ENCODE results near the gene CDKN1C. TPM values are rescaled to one million over a fixed set of nuclear protein-coding genes. Genes with fewer than 3 reads are reported as not detected.

The CDKN1C gene
- total RNA-seq, 1 experiment from 2014 or later: not detected

DNA sequence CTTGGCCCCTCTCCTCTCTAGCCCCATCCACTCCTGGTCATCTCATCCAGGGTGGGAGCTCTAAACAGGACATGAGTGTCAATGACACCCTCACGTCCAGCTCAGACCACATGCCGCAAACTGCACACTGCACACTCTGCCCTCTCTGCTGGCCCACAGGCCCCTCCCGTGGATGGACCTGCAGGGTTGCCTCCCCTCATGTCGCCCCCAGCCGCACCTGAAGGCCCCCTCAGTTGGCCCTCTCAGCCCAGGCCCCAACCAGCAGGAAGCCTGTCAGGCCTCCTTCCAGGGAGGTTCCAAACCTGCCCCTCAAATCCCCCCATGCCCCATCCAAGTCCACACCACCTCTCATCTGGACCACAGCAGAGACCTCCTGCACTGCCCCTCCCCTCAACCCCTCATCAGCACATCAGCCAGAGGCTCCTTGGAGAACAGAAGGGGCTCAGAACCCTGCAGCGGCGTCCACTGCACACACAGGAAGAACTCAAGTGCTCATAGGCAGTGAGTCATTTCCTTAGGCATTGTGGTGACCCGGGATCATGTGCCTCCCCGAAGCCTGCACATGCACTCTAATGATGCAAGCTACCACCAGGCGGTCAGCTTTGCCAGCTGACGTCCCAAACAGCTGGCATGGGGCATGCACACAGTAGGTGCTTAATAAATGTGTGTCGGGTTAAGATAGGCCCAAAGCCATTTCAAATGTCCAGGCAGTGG is 12.9 kb upstream of the CDKN1C start:
- Histone ChIP-seq H4K20me1 (ENCODE audit: insufficient read depth, low read depth, low read length) (no peaks in the 10 kb centered on the region), H3K79me2 (ENCODE audit: low read length) (no peaks in the 10 kb centered on the region), H3K36me3 (ENCODE audit: insufficient read depth, low read length) (no peaks in the 10 kb centered on the region), H3K4me3 (ENCODE audit: low read length) (no peak overlapping the region), H3K9me3 (ENCODE audit: low read length) (no peaks in the 10 kb centered on the region), H3K27ac (ENCODE audit: low read length) (no peak overlapping the region), H3K9ac (ENCODE audit: low read length) (no peak overlapping the region), H3K4me2 (ENCODE audit: low read depth, low read length, poor library complexity, severe bottlenecking) (no peak overlapping the region), H3K27me3 (ENCODE audit: low read length) (no peaks in the 10 kb centered on the region), H2AFZ (ENCODE audit: low read length) (no peak overlapping the region), H3K9me2 (replicated peaks; ENCODE audit: insufficient read depth, low read length) (no peaks in the 10 kb centered on the region), H3K4me1 (ENCODE audit: low read length) (peaks cover 18% of the 10 kb centered on the region)
- no peak for DNase-seq

DNA sequence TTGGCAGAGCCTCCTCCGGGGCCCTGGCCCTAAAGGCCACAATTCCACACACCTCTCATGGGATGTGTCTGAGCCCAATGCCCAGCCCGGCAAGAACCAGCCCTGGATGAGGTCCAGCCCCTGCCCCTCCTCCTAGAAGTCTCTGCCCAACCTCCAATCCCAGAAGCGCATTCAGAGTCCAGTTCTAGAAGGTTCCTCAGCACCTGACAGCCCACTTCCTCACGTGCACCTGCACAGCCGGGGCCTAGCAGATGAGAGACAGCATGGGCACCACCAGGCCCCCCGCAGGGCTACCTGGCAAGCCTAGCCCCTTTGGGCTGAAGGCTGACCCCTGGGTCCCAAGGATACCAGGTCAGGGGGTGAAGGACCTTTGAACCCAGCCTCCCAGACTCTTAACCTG is 11.5 kb upstream of the CDKN1C start:
- Histone ChIP-seq H3K9me3 (ENCODE audit: low read length) (no peaks in the 10 kb centered on the region), H3K4me1 (ENCODE audit: low read length) (peaks cover 10% of the 10 kb centered on the region), H4K20me1 (ENCODE audit: insufficient read depth, low read depth, low read length) (no peaks in the 10 kb centered on the region), H3K27ac (ENCODE audit: low read length) (no peak overlapping the region), H2AFZ (ENCODE audit: low read length) (no peak overlapping the region), H3K4me3 (ENCODE audit: low read length) (no peak overlapping the region), H3K9me2 (replicated peaks; ENCODE audit: insufficient read depth, low read length) (no peaks in the 10 kb centered on the region), H3K36me3 (ENCODE audit: insufficient read depth, low read length) (no peaks in the 10 kb centered on the region), H3K27me3 (ENCODE audit: low read length) (no peaks in the 10 kb centered on the region), H3K4me2 (ENCODE audit: low read depth, low read length, poor library complexity, severe bottlenecking) (no peak overlapping the region), H3K9ac (ENCODE audit: low read length) (no peak overlapping the region), H3K79me2 (ENCODE audit: low read length) (no peaks in the 10 kb centered on the region)
- no peak for DNase-seq

DNA sequence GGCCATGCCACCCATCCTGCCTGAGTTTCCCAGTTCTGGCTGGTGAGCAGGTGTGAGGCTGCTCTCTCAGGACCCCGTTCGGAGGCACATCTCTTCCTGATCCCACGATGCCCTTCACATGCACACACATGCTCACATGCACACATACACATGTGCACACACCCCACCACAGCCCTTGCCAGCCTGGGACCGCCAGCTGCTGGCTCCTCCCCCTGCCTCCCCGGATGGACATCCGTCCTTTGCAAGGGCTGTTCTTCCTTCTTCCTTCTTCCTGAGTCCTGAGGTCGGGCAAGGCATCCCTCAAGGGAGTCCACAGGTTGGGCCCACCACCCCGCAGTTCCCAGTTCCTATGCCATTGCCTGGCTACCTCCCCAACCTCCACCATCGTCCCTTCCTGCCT is 10.5 kb upstream of the CDKN1C start:
- Histone ChIP-seq H3K27me3 (ENCODE audit: low read length) (no peaks in the 10 kb centered on the region), H3K79me2 (ENCODE audit: low read length) (no peaks in the 10 kb centered on the region), H2AFZ (ENCODE audit: low read length) (no peak overlapping the region), H3K4me2 (ENCODE audit: low read depth, low read length, poor library complexity, severe bottlenecking) (no peak overlapping the region), H3K4me1 (ENCODE audit: low read length) (peaks cover 3% of the 10 kb centered on the region; the same call in 1 of the 2 replicates), H3K36me3 (ENCODE audit: insufficient read depth, low read length) (no peaks in the 10 kb centered on the region), H3K4me3 (ENCODE audit: low read length) (no peak overlapping the region), H3K27ac (ENCODE audit: low read length) (no peak overlapping the region), H3K9me2 (replicated peaks; ENCODE audit: insufficient read depth, low read length) (no peaks in the 10 kb centered on the region), H3K9ac (ENCODE audit: low read length) (no peak overlapping the region), H3K9me3 (ENCODE audit: low read length) (no peaks in the 10 kb centered on the region), H4K20me1 (ENCODE audit: insufficient read depth, low read depth, low read length) (no peaks in the 10 kb centered on the region)
- DNase-seq: no peak

DNA sequence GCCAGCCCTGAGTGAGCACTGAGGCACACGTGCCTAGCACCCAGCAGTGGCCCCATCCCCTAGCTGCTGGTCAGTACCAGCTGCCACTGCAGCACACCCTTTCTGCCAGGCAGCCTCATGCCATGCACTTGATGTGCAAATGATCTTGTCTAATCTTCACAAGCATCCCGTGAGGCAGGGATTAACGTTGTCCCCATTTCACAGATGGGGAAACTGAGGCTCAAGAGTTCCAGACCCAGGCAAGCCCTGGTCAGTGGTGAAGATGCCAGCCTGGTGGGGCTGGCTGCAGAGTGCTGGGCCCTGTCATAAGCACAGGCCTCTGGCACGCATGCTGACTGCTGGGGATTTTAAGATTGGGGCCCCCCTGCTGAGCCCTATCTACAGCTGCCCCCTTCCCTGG is 8.4 kb upstream of the CDKN1C start:
- Histone ChIP-seq H3K27ac (ENCODE audit: low read length) (no peak overlapping the region), H3K9me2 (replicated peaks; ENCODE audit: insufficient read depth, low read length) (no peaks in the 10 kb centered on the region), H4K20me1 (ENCODE audit: insufficient read depth, low read depth, low read length) (no peaks in the 10 kb centered on the region), H3K4me2 (ENCODE audit: low read depth, low read length, poor library complexity, severe bottlenecking) (no peak overlapping the region), H3K36me3 (ENCODE audit: insufficient read depth, low read length) (no peaks in the 10 kb centered on the region), H3K4me3 (ENCODE audit: low read length) (no peak overlapping the region), H3K9me3 (ENCODE audit: low read length) (no peaks in the 10 kb centered on the region), H3K27me3 (ENCODE audit: low read length) (no peaks in the 10 kb centered on the region), H2AFZ (ENCODE audit: low read length) (no peak overlapping the region), H3K4me1 (ENCODE audit: low read length) (peaks cover 3% of the 10 kb centered on the region; the same call in 1 of the 2 replicates), H3K9ac (ENCODE audit: low read length) (no peak overlapping the region), H3K79me2 (ENCODE audit: low read length) (no peaks in the 10 kb centered on the region)
- DNase-seq: no peak

DNA sequence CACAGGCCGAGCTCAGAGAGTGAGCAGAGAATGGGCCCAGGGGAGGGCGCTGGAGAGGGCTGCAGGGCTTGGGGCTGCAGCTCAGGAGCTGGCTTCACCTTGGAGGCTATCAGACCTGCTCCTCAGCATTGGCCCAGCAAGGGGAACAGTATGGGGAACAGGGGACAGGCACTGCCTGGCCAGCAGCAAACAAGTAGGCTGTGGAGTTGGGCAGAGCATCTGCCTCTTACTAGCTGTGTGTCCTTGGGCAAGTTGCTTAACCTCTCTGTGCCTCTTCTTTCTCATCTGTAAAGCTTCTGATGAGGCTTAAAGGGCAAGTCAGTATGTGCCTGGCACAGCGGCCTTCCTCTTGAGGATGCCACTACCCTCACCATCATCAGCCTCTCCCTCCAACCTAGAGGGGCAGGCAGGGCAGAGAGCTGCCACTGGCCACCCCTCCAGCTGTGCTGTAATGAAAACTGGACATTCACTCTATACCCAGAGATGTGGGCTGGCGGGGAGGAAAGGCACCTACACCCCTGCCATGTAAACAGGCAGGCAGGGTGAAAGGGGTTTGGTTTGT is 7.5 kb upstream of the CDKN1C start:
- Histone ChIP-seq H3K79me2 (ENCODE audit: low read length) (no peaks in the 10 kb centered on the region), H3K9me3 (ENCODE audit: low read length) (no peaks in the 10 kb centered on the region), H3K9ac (ENCODE audit: low read length) (peak overlapping the region; percentile 34; the same call in 1 of the 2 replicates), H3K4me3 (ENCODE audit: low read length) (no peak overlapping the region; the same call in 1 of the 2 replicates), H3K4me1 (ENCODE audit: low read length) (peaks cover 3% of the 10 kb centered on the region; the same call in 1 of the 2 replicates), H3K27ac (ENCODE audit: low read length) (no peak overlapping the region), H3K27me3 (ENCODE audit: low read length) (no peaks in the 10 kb centered on the region), H2AFZ (ENCODE audit: low read length) (no peak overlapping the region), H3K36me3 (ENCODE audit: insufficient read depth, low read length) (no peaks in the 10 kb centered on the region), H4K20me1 (ENCODE audit: insufficient read depth, low read depth, low read length) (no peaks in the 10 kb centered on the region), H3K4me2 (ENCODE audit: low read depth, low read length, poor library complexity, severe bottlenecking) (no peak overlapping the region), H3K9me2 (replicated peaks; ENCODE audit: insufficient read depth, low read length) (no peaks in the 10 kb centered on the region)
- DNase-seq: peak; percentile 67

DNA sequence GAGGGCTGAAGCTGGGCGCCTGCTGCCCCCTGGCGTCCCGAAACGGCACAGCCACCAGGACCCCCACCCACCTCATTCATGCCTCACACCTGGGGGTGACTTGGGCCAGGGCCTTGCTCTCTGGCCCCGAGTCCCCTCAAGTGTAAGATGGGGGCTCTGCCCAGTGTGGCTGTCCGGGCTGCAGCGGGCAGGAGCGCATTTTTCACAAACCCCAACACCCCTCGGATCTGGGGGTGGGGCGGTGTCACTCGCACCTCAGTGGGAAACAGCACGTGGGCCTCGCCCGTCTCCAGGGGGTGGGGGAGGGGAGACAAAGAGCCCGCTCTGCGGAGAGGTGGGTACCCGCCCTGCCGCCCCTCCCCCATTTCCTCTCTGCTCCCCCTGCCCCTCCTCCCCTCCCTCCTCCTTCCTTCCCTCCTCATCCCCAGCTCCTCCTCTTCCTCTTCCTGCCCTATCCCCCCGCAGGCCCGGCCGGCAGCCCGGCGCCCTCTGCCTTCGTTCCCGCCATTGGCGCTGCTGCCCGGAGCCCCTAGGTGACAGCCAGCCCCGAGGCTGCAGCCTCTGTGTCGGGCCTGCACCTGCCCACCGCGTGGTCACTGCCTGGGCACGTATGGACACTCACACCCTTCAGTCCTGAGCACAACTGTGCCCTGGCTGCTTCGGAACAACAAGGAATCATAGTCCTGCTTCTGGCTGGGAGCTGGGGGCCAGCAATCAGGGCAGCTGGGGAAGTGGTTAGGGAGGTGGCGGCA is 6.8 kb upstream of the CDKN1C start:
- no peak overlapping the region for H2AFZ ChIP-seq (ENCODE audit: low read length)
- H4K20me1 ChIP-seq (ENCODE audit: insufficient read depth, low read depth, low read length): no peaks in the 10 kb centered on the region
- H3K27ac ChIP-seq (ENCODE audit: low read length): no peak overlapping the region
- no peaks in the 10 kb centered on the region for H3K36me3 ChIP-seq (ENCODE audit: insufficient read depth, low read length)
- H3K4me1 ChIP-seq (ENCODE audit: low read length): peaks cover 3% of the 10 kb centered on the region; the same call in 1 of the 2 replicates
- peak overlapping the region; percentile 34; the same call in 1 of the 2 replicates for H3K4me3 ChIP-seq (ENCODE audit: low read length)
- no peaks in the 10 kb centered on the region for H3K27me3 ChIP-seq (ENCODE audit: low read length)
- DNase-seq: peak; percentile 76
- no peaks in the 10 kb centered on the region for H3K9me2 ChIP-seq (replicated peaks; ENCODE audit: insufficient read depth, low read length)
- H3K9ac ChIP-seq (ENCODE audit: low read length): peak overlapping the region; percentile 34; the same call in 1 of the 2 replicates
- no peaks in the 10 kb centered on the region for H3K79me2 ChIP-seq (ENCODE audit: low read length)
- H3K4me2 ChIP-seq (ENCODE audit: low read depth, low read length, poor library complexity, severe bottlenecking): peak overlapping the region; percentile 40
- no peaks in the 10 kb centered on the region for H3K9me3 ChIP-seq (ENCODE audit: low read length)

DNA sequence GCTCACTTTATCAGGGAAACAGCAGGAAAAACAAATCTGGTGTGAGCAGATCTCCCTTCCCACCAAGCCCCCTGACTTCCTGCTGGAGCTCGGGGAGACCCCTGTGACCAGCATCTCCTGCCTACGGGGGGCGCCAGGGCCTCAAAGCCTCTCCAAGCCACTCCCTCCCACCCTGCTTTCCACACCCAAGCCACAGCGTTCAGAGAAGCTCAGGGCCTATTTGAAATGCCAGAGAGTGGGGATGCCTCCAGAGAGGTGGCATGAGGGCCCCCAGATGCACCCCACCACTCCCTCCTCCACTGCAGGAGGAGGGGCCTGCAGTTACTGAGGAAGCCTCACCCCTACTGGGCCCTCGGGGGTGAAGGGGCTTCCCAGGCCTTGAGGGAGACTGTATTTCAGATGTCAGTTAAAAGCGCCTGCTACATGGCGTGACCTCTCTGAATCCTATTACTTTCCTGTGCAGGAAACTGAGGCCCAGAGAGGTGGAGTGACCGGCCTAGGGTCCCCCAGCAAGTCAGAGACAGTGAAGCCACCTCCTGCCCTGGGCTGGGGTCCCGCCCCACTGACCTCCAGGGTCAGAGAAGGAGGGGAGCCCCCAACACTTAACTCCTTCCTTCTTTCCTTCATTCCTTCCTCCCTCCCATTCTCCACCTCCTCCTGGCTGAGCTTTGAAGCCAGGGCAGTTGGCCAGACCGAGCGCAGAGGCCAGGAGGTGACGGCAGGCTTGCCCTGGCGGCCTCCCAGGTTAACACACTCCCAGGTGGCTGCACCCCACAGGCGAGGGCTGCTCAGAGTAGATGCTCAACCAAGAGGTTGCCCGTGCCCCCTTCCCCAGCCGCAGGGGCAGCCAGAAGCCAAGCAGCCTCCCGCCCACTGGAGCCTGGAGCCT is 6.0 kb upstream of the CDKN1C start:
- no peak for DNase-seq
- H3K9ac ChIP-seq (ENCODE audit: low read length): no peak overlapping the region

More for the DNA sequence above, 6.0 kb upstream of the CDKN1C start:
- peaks cover 3% of the 10 kb centered on the region; the same call in 1 of the 2 replicates for H3K4me1 ChIP-seq (ENCODE audit: low read length)
- H3K4me2 ChIP-seq (ENCODE audit: low read depth, low read length, poor library complexity, severe bottlenecking): no peak overlapping the region
- no peak overlapping the region for H3K4me3 ChIP-seq (ENCODE audit: low read length)
- no peak overlapping the region for H2AFZ ChIP-seq (ENCODE audit: low read length)
- H3K36me3 ChIP-seq (ENCODE audit: insufficient read depth, low read length): no peaks in the 10 kb centered on the region
- H3K9me3 ChIP-seq (ENCODE audit: low read length): no peaks in the 10 kb centered on the region
- H3K79me2 ChIP-seq (ENCODE audit: low read length): no peaks in the 10 kb centered on the region
- no peak overlapping the region for H3K27ac ChIP-seq (ENCODE audit: low read length)
- H4K20me1 ChIP-seq (ENCODE audit: insufficient read depth, low read depth, low read length): no peaks in the 10 kb centered on the region
- H3K9me2 ChIP-seq (replicated peaks; ENCODE audit: insufficient read depth, low read length): no peaks in the 10 kb centered on the region
- H3K27me3 ChIP-seq (ENCODE audit: low read length): no peaks in the 10 kb centered on the region

Measured in Karpas-422 (cell line).